Superior temporal gyrus (tissue), 1 donor: ENCODE data around the gene SLC27A3.
A peak's percentile ranks its signal among the peaks of the same experiment; 100 is the strongest.

Experiments
- DNase-seq: peaks from one replicate; pipeline ENCODE4 v3.0.0-alpha.2; 2016; ENCODE audit errors: extremely low spot score

The SLC27A3 gene

GRCh38 chr1:153798468-153798780, 23.2 kb downstream of the SLC27A3 start:
- DNase-seq, result no peak

DNA sequence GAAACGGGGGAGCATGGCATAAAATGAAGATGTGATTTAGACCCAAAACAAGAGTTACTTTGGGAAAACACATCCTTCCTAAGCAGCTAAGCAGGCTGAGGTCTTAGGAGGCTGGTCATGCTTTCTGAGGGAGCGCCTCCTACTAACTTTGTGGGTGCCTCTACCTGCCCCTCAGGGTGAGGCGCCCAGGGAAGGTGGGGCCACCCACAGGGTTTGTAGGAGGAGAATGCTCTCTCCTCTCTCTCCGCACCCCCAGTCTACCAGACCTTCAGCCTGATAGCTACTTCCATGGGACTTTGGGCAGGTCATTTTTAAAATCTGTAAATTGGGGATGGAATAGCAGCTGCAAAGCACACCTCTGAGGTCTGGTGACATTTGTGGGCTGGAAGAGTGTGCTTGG, 23.8 kb downstream of the SLC27A3 start:
- DNase-seq, result no peak

- DNase-seq, result no peak
Measured at GRCh38 chr1:153799566-153800465, 24.6 kb downstream of the SLC27A3 start.

GRCh38 chr1:153800516-153800915, 25.3 kb downstream of the SLC27A3 start:
- DNase-seq, result no peak

DNA sequence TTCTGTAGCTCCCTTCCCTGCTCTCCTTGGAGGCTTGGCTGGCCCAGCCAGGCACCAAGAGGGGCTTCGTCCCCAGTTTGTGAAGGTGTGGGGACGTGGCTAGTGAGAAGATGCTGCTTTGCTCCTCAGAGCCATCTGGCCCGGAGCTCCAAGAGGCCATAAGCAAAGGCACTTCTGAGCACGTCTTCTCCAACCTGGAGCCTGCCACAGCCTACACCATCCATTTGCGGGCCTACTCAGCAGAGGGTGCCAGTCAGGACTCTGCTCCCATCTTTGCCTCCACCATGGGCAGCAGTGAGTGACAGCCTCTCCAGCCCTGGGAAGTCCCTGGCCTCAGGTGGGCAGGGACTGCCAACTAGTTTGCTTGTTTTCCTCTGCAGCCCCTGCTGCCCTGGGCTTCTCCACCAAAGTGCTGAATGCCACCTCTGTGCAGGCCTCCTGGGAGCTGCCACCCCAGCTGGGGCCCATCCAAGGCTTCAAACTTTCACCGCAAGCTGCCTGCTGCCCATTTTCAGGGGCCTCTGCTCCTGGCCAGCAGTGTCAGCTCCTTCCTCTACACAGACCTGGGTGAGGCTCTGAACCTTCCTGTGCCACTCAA, 25.9 kb downstream of the SLC27A3 start:
- DNase-seq, result no peak

DNA sequence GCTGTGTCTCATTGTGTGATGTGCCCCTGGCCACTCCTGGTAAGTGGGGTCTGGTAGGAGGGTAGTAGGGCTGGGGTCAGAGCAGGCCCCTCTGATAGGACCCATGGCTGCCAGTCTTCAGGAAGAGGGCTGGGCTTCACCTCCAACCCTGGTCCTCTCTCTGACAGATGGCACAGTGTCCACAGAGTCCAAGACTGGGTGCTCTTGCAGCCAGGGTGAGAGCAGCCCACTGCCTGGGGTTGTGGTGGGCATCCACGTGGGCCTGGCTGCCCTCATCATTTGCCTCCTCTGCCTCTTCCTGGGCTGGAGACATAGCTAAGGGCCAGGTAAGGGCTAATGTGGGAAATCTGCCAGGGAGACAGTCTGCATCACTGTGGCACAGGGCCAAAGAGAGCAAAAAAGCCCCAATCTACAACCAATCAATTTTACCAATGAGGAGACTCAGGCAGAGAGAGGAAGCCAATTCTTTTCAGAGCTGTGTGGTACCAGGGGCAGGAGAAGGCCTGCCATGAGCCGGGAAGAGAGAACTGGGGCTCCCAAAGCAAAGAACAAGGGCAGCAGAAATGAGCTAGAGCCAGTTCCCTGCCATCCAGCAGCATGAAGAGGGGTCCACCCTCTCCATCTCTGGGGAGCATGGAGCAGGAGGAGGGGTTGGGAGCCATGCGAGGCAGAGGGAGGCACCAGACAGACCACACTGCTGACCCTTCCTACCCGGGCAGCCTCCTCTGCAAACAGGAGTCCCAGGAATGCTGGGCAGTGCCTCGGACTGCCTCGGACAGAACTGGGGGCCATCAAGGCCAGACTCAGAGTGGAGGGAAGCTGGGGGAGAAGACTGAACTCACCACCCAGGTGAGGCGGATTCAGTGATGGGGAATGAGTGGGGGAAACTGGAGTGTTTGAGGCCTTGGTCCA, 26.8 kb downstream of the SLC27A3 start:
- no peak for DNase-seq

- no peak for DNase-seq
Measured at GRCh38 chr1:153803470-153804056, 28.4 kb downstream of the SLC27A3 start.

DNA sequence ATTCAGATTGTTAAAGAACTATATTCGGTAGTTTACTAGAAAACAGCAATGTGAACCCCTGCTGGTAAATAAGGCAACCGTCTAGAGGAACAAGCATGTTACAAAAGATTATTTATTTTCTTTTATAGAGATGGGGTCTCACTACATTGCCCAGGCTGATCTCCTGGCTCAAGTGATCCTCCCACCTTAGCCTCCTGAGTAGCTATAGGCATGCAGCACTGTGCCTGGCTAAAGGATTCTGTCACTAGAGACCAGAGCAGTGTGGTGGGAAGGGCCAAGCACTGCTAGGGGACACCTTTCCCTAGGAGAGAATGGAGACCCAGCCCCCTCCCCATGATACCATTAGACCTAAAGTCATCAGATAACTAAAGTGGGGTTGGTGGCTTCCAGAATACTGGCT, 28.9 kb downstream of the SLC27A3 start:
- DNase-seq, result no peak

DNA sequence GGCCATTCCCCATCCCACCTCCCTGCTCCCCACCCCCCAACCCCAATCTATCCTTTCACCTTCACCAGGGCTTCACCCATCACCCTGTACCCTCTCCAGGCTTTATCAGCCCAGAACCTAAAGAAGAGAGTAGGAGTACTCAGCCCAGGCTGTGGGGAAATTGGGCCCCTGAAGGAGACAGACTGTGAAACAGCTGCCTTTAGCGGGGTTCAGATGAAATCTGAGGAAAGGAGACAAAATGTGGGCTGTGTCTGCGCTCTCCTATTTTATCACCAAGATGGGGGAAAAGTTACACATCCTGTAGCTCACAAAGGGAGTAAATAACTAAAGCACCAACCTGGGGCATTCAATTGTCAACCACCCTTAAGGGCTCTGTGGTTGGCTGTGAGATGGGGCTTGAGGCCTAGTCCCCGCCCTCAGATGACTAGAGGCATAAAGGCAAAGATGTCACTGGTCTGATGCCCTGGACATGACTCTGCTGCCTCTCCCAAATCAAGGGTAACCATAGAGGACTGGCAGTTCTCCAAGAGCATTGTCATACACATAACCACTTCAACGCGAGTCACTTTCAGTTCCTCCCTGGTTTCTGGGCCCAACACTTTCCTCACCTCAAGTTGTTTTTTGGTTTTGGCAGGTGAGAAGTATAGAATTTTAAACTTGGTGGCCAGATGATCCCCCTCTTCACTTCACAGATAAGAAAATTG, 30.0 kb downstream of the SLC27A3 start:
- peak; percentile 21 for DNase-seq

GRCh38 chr1:153805886-153806719, 30.9 kb downstream of the SLC27A3 start:
- DNase-seq, result no peak

DNA sequence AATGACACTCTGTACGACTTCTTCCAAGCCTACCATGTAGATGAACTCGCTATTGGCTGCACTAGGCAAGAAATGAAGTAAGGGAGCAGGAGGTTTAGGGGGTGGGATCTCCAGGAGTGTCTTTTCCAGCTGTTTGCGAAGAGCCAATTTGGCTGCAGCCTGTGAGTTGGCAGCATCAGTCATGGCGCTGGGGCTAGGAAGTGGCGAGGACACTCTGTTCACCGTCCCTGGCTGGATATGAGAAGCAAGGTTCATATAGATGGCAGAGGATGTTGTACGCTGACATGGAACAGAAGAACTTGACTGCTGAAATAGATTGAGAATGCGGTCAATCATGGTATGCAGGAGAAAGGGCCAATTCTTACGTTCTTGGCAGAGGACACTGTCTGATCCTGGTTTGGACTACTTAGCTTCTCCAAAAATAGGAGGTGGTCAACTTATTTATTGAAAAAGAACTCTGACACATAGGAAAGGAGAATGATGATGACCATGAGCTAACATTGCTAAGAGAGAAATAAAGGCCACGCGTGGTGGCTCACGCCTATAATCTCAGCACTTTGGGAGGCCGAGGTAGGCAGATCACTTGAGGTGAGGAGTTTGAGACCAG, 41.2 kb downstream of the SLC27A3 start:
- DNase-seq, result no peak

GRCh38 chr1:153818876-153819275, 43.7 kb downstream of the SLC27A3 start:
- DNase-seq, result no peak

GRCh38 chr1:153827168-153827964, 52.2 kb downstream of the SLC27A3 start:
- DNase-seq, result no peak
